Large intestine (tissue), 3 donors: Measurements from ENCODE around the gene ERBB3. TPM values are rescaled to one million over a fixed set of nuclear protein-coding genes. Genes with fewer than 3 reads are reported as not detected.
A peak's percentile ranks its signal among the peaks of the same experiment; 100 is the strongest.
"Not testable (repeated sequence)": the region's sequence is repeated elsewhere in the genome, so short reads cannot be mapped to it uniquely, and the experiment has no call there.

Source experiments
- DNase-seq, 2 donors: peaks; one replicate each; pipeline versions ENCODE4 v3.0.0 to v3.0.0-alpha.2; 2013
- H3K27ac ChIP-seq: one replicate; pipeline ENCODE4 v1.5.1; 2013; ENCODE audit warnings: low read length
- H3K27me3 ChIP-seq: 2 replicates; pipeline ENCODE4 v1.6.1; 2013; ENCODE audit warnings: low read length; ENCODE audit not compliant: control insufficient read depth, insufficient read depth
- H3K36me3 ChIP-seq: 2 replicates; pipeline ENCODE4 v1.6.1; 2013; ENCODE audit warnings: low read length; ENCODE audit not compliant: control insufficient read depth, insufficient read depth
- H3K4me1 ChIP-seq: one replicate; pipeline ENCODE4 v1.6.1; 2013; ENCODE audit warnings: low read length; ENCODE audit not compliant: control insufficient read depth, insufficient read depth
- H3K4me3 ChIP-seq: one replicate; pipeline ENCODE4 v1.5.1; 2013; ENCODE audit warnings: low read length
- H3K9me3 ChIP-seq: one replicate; pipeline ENCODE4 v1.6.1; 2013; ENCODE audit warnings: mild to moderate bottlenecking, low read depth, low read length, moderate library complexity; ENCODE audit not compliant: control insufficient read depth
- WGBS: methylation state at CpG from one replicate; pipeline ENCODE4 v1.1.5; 2013; ENCODE audit warnings: low lambda C conversion rate; ENCODE audit not compliant: insufficient coverage; 5-methylcytosine and 5-hydroxymethylcytosine counted together
- polyA plus RNA-seq: library from polyadenylated mRNA; unstranded; fragments of 120-200 nt; gene quantifications from one replicate; pipeline ENCODE4 v1.2.1, GENCODE V29; 2013

The ERBB3 gene
- polyA plus RNA-seq, 1 donor, result 326 TPM

DNA sequence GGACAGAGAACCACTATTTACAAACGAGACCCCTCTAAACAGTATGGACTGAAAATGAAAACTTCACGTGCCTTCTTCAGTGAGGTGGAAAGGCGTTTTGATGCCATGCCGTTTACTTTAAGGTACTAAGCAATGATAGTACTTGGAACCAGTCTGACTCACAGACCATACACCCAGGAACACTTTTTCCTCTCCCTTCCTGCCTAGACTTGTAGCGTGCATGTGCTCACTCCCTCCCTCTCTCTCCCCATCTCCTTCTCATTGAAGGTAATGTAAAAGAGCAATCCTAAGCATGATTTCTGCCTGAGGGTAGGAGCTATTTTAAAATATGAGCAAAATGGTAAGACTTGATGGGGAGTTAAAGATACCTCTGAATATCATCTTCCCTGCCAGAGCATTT, 30.6 kb downstream of the ERBB3 start:
- H3K4me3 ChIP-seq, result no peak overlapping the region
- H3K27me3 ChIP-seq, result no peaks in the 10 kb centered on the region
- H3K27ac ChIP-seq, result no peak overlapping the region
- H3K36me3 ChIP-seq, result peaks cover 70% of the 10 kb centered on the region
- H3K9me3 ChIP-seq, result no peaks in the 10 kb centered on the region
- no peak for DNase-seq
- H3K4me1 ChIP-seq, result peaks cover 17% of the 10 kb centered on the region
- WGBS, result 90% methylated on average over 2 of the region's 5 CpGs

DNA sequence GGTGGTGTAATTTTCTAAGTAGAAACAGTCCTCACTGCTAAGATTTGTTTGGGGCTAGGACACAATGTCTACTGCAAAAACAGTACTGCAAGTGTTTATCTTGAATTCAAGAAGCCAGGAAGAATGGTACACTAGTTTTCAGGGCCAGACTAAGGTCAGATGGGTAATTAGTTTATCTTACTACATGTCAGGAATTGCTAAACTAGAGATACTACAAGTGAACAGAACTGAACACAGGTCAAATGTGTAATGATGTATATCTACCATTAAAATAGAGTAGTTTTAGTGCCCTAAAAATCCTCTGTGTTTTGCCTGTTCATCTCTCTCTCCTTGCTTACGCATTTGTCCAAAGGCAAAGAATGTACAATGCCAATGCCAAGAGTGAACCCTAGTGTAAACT, 34.1 kb downstream of the ERBB3 start:
- Histone ChIP-seq H3K4me3 (no peak overlapping the region), H3K27me3 (no peaks in the 10 kb centered on the region), H3K27ac (no peak overlapping the region), H3K9me3 (no peaks in the 10 kb centered on the region), H3K36me3 (peaks cover 49% of the 10 kb centered on the region), H3K4me1 (peaks cover 7% of the 10 kb centered on the region)
- DNase-seq, result no peak
- WGBS, result no CpG with 5 or more reads among the region's 1 CpG

DNA sequence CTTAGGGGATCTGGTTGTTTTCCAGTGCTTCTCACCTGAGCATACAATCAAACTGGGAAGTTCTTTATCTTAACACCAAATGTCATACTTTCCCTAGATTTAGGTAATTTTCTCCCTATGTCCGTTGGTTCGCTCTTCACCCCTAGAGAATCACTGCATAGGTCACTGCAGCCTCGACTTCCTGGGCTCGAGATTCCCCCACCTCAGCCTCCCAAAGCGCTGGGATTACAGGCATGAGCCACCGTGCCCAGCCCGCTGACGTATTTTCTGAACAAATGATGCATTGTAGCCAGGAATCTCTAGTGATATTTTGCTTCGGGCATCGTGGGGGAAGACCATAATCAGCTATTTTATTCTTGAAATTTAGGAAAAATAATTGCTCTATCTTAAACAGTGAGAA, 35.4 kb downstream of the ERBB3 start:
- WGBS, result no CpG with 5 or more reads among the region's 10 CpGs
- Histone ChIP-seq H3K4me3 (peak overlapping the region; percentile 77), H3K27me3 (no peaks in the 10 kb centered on the region), H3K36me3 (peaks cover 39% of the 10 kb centered on the region), H3K27ac (peak overlapping the region; percentile 95), H3K4me1 (peaks cover 15% of the 10 kb centered on the region), H3K9me3 (no peaks in the 10 kb centered on the region)
- peak in 1 of 2 donors; percentile 30 for DNase-seq

DNA sequence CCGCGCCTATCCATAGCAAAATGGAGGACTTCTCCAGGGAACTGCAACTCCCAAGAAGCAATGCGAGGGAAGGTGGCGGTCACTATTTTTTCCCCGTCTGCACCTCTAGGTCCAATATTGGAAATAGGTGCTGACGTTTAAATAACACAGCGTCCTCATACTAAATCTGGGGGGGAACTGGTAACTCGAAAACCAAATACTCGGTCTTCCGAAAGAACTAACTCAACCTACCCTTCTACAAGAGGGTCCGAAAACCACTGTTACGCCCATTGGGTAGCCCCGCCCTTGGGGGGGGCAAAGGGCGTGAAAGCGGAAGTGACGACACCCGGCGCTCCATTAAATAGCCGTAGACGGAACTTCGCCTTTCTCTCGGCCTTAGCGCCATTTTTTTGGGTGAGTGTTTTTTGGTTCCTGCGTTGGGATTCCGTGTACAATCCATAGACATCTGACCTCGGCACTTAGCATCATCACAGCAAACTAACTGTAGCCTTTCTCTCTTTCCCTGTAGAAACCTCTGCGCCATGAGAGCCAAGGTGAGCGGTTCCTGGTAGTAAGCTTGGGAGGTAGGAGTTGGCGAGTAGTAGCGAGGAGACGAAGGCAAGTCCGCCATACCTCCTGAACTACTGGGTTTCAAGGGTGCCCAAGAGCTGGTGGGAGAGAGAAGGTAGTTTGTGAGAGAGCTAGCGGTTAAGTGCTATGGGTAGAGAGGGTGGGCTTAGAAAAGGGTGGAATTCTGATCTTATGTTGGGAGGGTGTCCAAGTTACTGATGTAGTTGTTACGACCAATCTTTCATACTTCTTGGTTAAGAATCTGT, 36.5 kb downstream of the ERBB3 start, which contains the start of gene RPL41:
Gene RPL41, plus strand, starts transcription at position 367 of the 815 bp plus-strand sequence.
- 0% methylated on average over 3 of the region's 34 CpGs for WGBS

DNA sequence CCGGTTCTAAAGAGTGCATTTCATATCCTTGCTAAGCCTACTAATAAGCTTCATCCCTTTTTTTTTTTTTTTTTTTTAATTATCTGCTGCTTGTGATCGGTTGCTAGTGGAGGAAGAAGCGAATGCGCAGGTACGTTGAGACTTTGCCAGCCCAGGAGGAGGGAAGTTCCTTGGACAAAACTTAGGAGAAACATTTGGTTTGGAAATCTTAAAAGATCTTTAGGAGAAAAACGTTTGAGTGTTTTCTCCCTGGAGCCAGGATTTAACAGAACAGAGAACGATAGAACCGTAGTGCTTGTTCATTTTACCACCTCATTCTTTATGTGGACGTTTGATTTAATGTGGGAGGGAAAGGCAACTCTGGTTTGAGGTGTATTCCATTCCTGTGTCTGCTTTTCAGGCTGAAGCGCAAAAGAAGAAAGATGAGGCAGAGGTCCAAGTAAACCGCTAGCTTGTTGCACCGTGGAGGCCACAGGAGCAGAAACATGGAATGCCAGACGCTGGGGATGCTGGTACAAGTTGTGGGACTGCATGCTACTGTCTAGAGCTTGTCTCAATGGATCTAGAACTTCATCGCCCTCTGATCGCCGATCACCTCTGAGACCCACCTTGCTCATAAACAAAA, 37.2 kb downstream of the ERBB3 start:
- 0% methylated on average over 1 of the region's 16 CpGs for WGBS
- not testable (repeated sequence) for H3K27me3 ChIP-seq, H3K9me3 ChIP-seq
- H3K27ac ChIP-seq, result peak overlapping the region; percentile 95
- H3K36me3 ChIP-seq, result peaks cover 36% of the 10 kb centered on the region
- H3K4me1 ChIP-seq, result peaks cover 15% of the 10 kb centered on the region
- H3K4me3 ChIP-seq, result peak overlapping the region; percentile 77
- peak in 1 of 2 donors; percentile 25 for DNase-seq

More for the DNA sequence above, 36.5 kb downstream of the ERBB3 start, which contains the start of gene RPL41:
- Histone ChIP-seq H3K9me3 (no peaks in the 10 kb centered on the region), H3K27me3 (no peaks in the 10 kb centered on the region), H3K27ac (peak within 1 kb of the TSS; percentile 95), H3K4me3 (peak within 1 kb of the TSS; percentile 77), H3K36me3 (peaks cover 39% of the 10 kb centered on the region), H3K4me1 (peaks cover 15% of the 10 kb centered on the region)
- DNase-seq, result peak; percentile 95 to 98

DNA sequence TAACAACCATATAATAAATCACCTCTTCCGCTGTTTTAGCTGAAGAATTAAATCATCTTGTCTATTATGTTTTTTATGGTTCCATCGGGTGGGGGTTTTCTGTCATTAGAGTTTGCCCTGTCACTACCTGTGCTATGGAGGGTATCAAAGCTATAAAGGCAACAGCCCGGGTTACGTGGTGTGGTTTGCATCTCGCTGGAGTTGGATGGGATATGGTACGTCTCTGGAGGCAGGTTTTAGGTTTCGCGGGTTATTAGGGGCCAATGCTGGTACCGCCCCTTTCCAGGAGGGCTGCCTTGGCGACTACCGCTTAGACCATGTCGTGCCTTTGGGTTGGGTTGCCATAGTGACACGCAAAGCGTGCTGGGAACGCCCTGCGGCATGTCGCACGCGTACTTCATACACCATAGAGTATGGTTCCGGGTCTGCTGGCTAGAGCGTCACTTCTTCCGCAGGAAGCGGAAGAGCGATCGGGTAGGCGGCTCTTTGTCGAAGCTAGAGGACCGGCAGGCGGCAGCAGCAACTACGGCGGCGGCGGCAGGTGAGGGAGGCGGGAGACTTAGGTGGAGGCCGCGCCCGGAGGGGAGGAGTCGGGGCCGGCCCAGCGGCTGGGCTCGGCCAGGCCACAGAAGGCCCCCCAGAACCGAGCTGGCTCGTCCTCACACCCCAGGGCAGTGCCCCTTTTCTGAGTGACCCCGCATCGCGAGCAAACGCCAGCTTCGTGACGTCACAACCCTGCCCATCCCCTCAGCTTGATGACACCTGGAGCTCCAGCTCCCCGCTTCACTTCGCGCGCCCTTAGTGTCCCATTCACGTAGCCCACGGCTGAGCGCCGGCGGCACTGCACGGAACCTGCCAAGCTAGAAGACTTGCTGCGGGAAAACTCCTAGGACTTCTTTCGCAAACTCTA, 38.1 kb downstream of the ERBB3 start, which contains the start of gene ZC3H10:
Gene ZC3H10, plus strand, starts transcription at position 489 of the 910 bp plus-strand sequence. CDS start 2,297 bp downstream, outside the sequence.
- peak; percentile 100 for DNase-seq
- Histone ChIP-seq H3K27ac (peak within 1 kb of the TSS; percentile 95), H3K9me3 (no peaks in the 10 kb centered on the region), H3K4me1 (peaks cover 15% of the 10 kb centered on the region), H3K27me3 (no peaks in the 10 kb centered on the region), H3K4me3 (peak within 1 kb of the TSS; percentile 77), H3K36me3 (peaks cover 28% of the 10 kb centered on the region)
- no CpG with 5 or more reads among the region's 61 CpGs for whole genome bisulfite sequencing

DNA sequence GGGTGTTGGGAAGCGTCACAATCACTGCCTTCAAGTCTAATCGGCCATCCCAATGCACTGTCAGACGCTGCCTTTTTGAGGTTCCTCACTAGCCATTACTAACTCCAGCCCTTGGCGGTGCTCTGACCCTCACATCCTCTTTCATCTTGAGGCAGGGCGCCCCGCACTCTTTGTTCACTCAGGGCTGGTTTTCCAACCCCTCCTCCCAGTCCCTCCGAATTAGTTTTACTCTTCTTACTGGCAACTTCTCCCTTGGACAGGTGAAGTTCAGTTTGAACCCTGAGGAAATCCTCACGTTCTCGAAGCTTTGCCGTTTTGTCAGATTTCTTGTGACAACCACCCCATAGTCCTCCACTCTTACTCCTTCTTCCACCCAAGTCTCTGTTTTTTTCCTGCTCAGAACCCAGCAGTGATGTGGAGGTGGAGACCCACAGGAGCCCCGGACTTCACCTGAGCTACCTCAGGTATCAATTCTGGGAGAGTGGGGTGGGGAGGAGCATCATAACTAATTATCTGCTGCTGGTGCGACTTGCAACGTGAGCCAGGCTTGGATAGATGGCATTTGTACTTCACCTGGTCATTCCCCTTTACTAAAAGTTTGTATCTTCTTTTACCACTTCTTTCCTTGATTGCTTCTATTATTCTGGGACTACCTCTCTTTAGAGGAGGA, 38.9 kb downstream of the ERBB3 start:
- Histone ChIP-seq H3K36me3 (peaks cover 20% of the 10 kb centered on the region), H3K9me3 (no peaks in the 10 kb centered on the region), H3K4me3 (peak overlapping the region; percentile 77), H3K27me3 (no peaks in the 10 kb centered on the region), H3K4me1 (peaks cover 15% of the 10 kb centered on the region), H3K27ac (peak overlapping the region; percentile 94)
- no peak for DNase-seq
- WGBS, result no CpG with 5 or more reads among the region's 13 CpGs

DNA sequence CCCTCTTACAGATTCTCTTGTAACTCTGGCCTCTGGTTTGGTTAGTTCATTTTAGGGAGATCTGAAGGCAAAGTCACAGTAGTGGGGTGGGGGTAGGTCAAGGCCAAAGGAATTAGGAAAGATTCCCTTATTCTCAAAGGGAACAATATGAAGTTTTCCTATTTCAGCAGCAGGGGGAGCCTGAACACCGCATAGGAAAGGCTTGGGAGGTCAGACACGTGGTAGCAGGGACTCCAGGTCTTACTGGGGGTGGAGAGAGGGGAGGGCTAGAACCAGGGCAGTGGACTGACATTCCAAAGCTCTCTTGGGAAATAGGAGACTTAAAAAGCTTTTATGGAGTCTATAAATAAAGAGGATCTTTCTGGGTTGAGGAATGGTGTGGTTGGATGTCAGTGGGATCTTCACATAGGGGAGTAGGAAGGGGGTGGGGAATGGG, 39.4 kb downstream of the ERBB3 start:
- Histone ChIP-seq H3K4me1 (peaks cover 12% of the 10 kb centered on the region), H3K4me3 (no peak overlapping the region), H3K27ac (peak overlapping the region; percentile 94), H3K36me3 (peaks cover 20% of the 10 kb centered on the region), H3K9me3 (no peaks in the 10 kb centered on the region), H3K27me3 (no peaks in the 10 kb centered on the region)
- DNase-seq, result peak; percentile 87
- 0% methylated on average over 2 of the region's 2 CpGs for WGBS

DNA sequence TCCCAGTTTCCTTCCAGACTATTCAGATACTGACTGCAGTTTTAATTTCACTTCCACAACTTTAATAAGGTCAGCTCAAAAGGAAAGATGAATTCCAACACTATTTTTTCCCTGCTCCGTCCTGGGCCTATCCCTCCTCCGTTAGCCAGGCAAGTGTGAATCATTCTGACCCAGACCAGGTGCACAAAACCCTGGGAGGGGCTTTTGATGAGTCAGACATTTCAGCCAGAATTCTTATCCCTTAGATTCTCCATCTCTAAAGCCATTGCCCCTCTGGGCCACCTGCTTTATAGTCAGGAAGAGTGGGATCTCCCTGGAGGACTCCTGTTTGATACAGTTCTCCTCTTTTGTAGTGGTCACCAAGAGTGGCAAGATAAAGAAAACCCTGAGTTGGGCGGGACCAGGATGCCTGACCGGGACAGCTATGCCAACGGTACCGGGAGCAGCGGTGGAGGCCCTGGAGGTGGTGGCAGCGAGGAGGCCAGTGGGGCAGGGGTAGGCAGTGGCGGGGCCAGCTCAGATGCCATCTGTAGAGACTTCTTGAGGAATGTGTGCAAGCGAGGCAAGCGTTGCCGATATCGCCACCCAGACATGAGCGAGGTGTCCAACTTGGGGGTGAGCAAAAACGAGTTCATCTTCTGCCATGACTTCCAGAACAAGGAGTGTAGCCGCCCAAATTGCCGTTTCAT, 40.3 kb downstream of the ERBB3 start:
- no CpG with 5 or more reads among the region's 17 CpGs for WGBS
- no peak for DNase-seq
- Histone ChIP-seq H3K9me3 (no peaks in the 10 kb centered on the region), H3K36me3 (peaks cover 20% of the 10 kb centered on the region), H3K27ac (peak overlapping the region; percentile 41), H3K4me1 (peaks cover 12% of the 10 kb centered on the region), H3K4me3 (no peak overlapping the region), H3K27me3 (no peaks in the 10 kb centered on the region)
